COLO668 (cell line): Measurements from ENCODE around the gene NELL1.
"Not testable (repeated sequence)": the region's sequence is repeated elsewhere in the genome, so short reads cannot be mapped to it uniquely, and the experiment has no call there.

Experiments used
- DNase-seq: peaks from one replicate; lab custom pipeline; 2025; ENCODE audit not compliant: unreplicated experiment; lab: John Stamatoyannopoulos, UW

Gene NELL1

GRCh38 chr11:21174781-21175180, 505.4 kb downstream of the NELL1 start:
- DNase-seq: no peak

- DNase-seq: no peak
These were observed 508.0 kb downstream of the NELL1 start for GRCh38 chr11:21177379-21177778.

GRCh38 chr11:21179770-21180169, 510.4 kb downstream of the NELL1 start:
- no peak for DNase-seq

- no peak for DNase-seq
These were observed 510.8 kb downstream of the NELL1 start for GRCh38 chr11:21180182-21180581.

GRCh38 chr11:21185959-21186358, 516.6 kb downstream of the NELL1 start:
- DNase-seq: no peak

- DNase-seq: no peak
These were observed 520.8 kb downstream of the NELL1 start for GRCh38 chr11:21190181-21190580.

GRCh38 chr11:21195995-21196394, 526.6 kb downstream of the NELL1 start:
- DNase-seq: no peak

- DNase-seq: no peak
These were observed 529.1 kb downstream of the NELL1 start for GRCh38 chr11:21198498-21198897.

GRCh38 chr11:21205205-21205604, 535.8 kb downstream of the NELL1 start:
- no peak for DNase-seq

GRCh38 chr11:21225860-21226259, 556.5 kb downstream of the NELL1 start:
- no peak for DNase-seq

- no peak for DNase-seq
These were observed 559.8 kb downstream of the NELL1 start for GRCh38 chr11:21229224-21229623.

GRCh38 chr11:21250196-21250595, 580.8 kb downstream of the NELL1 start:
- DNase-seq: no peak

GRCh38 chr11:21254055-21254454, 584.7 kb downstream of the NELL1 start:
- no peak for DNase-seq

- DNase-seq: no peak
These were observed 585.4 kb downstream of the NELL1 start for GRCh38 chr11:21254790-21255189.

- no peak for DNase-seq
These were observed 588.1 kb downstream of the NELL1 start for GRCh38 chr11:21257461-21257860.

GRCh38 chr11:21258414-21258813, 589.0 kb downstream of the NELL1 start:
- no peak for DNase-seq

GRCh38 chr11:21260101-21260500, 590.7 kb downstream of the NELL1 start:
- DNase-seq: no peak

- DNase-seq: no peak
These were observed 593.6 kb downstream of the NELL1 start for GRCh38 chr11:21262992-21263391.

GRCh38 chr11:21264125-21264524, 594.7 kb downstream of the NELL1 start:
- no peak for DNase-seq

- no peak for DNase-seq
These were observed 598.6 kb downstream of the NELL1 start for GRCh38 chr11:21268036-21268435.

GRCh38 chr11:21272139-21272538, 602.8 kb downstream of the NELL1 start:
- not testable (repeated sequence) for DNase-seq

- DNase-seq: no peak
These were observed 609.5 kb downstream of the NELL1 start for GRCh38 chr11:21278840-21279239.

- no peak for DNase-seq
These were observed 615.7 kb downstream of the NELL1 start for GRCh38 chr11:21285104-21285503.

GRCh38 chr11:21289686-21290085, 620.3 kb downstream of the NELL1 start:
- DNase-seq: no peak
